ENCODE results near the gene CHST13. TPM values are rescaled to one million over a fixed set of nuclear protein-coding genes. Genes with fewer than 3 reads are reported as not detected.

CHST13 gene
- total RNA-seq, 1 experiment from 2014 or later: 0.91 TPM

DNA sequence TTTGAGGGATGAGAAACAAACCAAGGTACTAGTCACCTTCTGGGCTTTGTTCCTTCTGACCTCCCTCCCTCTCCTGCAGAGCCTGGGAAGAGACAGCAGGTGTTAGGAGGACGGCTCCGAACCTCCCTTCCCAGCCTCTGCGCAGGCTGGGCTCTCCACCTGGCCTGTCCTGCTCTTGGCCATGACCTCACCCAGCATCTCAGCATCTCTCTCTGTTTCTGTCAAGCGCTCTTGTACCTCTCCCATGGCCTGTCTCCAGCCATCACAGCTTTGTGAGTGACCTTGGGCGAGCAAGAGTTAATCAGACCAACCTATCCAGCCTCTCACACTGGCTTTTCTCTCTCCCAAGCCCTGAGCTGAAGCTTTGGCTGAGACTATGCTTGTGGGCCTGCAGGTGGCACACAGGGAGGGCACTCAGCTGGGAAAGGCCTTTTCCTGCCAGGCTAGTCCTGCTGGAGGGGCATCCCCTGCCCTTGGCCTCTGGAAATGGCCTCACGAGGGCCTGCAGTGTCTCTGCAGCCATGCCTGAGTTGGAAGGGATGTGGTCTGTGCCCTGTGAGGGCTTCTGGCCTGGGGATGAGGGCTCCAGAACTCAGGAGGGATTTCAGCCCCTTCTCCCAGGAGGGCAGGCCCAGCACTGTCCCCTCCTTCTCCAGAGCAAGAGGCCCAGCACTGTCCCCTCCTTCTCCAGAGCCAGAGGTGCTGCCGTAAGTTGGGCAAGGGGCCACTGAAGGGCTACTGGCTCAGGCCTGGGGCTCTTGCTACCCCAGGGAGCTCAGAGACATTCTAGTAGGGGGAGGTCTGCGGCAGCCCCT is 2.1 kb downstream of the CHST13 start:
- ChIA-PET RAD21 (ENCODE audit: low non-redundant PET in 1 of 2, low total read pairs in 2 of 2, uncharacterized antibody in 2 of 2, unreplicated experiment in 2 of 2) (no interaction called here), CTCF (no interaction called here), POLR2A (no interaction called here)
- no peak overlapping the region for H2AFZ ChIP-seq (ENCODE audit: low read depth, low read length, poor library complexity, severe bottlenecking)
- no peaks in the 10 kb centered on the region for H3K27me3 ChIP-seq (ENCODE audit: insufficient read depth, low read length)
- H3K79me2 ChIP-seq (ENCODE audit: insufficient read depth, low read length): no peaks in the 10 kb centered on the region
- TF ChIP-seq RAD21 (IDR thresholded peaks at IDR 0.05; ENCODE audit: low read depth): no peak
- TF ChIP-seq ZNF274 (IDR thresholded peaks at IDR 0.05; ENCODE audit: low read depth, low read length): no peak
- no peak for TF ChIP-seq ELF1 (IDR thresholded peaks at IDR 0.05; ENCODE audit: borderline replicate concordance, low read depth)
- TF ChIP-seq, protein P1, sequence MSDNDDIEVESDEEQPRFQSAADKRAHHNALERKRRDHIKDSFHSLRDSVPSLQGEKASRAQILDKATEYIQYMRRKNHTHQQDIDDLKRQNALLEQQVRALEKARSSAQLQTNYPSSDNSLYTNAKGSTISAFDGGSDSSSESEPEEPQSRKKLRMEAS (IDR thresholded peaks at IDR 0.05): no peak
- no peak for TF ChIP-seq SRF (IDR thresholded peaks at IDR 0.05; ENCODE audit: low read depth)
- no peak for TF ChIP-seq CEBPB (IDR thresholded peaks at IDR 0.05; ENCODE audit: low read depth)
- no peak for TF ChIP-seq POLR2A (IDR thresholded peaks at IDR 0.05; ENCODE audit: borderline replicate concordance, extremely low read depth, insufficient read depth, insufficient read length)
- TF ChIP-seq, protein P2, sequence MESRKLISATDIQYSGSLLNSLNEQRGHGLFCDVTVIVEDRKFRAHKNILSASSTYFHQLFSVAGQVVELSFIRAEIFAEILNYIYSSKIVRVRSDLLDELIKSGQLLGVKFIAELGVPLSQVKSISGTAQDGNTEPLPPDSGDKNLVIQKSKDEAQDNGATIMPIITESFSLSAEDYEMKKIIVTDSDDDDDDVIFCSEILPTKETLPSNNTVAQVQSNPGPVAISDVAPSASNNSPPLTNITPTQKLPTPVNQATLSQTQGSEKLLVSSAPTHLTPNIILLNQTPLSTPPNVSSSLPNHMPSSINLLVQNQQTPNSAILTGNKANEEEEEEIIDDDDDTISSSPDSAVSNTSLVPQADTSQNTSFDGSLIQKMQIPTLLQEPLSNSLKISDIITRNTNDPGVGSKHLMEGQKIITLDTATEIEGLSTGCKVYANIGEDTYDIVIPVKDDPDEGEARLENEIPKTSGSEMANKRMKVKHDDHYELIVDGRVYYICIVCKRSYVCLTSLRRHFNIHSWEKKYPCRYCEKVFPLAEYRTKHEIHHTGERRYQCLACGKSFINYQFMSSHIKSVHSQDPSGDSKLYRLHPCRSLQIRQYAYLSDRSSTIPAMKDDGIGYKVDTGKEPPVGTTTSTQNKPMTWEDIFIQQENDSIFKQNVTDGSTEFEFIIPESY (IDR thresholded peaks at IDR 0.05; ENCODE audit: extremely low read depth, insufficient replicate concordance, low read length): no peak
- TF ChIP-seq, protein P3, sequence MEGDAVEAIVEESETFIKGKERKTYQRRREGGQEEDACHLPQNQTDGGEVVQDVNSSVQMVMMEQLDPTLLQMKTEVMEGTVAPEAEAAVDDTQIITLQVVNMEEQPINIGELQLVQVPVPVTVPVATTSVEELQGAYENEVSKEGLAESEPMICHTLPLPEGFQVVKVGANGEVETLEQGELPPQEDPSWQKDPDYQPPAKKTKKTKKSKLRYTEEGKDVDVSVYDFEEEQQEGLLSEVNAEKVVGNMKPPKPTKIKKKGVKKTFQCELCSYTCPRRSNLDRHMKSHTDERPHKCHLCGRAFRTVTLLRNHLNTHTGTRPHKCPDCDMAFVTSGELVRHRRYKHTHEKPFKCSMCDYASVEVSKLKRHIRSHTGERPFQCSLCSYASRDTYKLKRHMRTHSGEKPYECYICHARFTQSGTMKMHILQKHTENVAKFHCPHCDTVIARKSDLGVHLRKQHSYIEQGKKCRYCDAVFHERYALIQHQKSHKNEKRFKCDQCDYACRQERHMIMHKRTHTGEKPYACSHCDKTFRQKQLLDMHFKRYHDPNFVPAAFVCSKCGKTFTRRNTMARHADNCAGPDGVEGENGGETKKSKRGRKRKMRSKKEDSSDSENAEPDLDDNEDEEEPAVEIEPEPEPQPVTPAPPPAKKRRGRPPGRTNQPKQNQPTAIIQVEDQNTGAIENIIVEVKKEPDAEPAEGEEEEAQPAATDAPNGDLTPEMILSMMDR (IDR thresholded peaks at IDR 0.05 in 2 of 3, conservative IDR thresholded peaks at IDR 0.05 in 1 of 3; ENCODE audit: borderline replicate concordance in 1 of 3, insufficient read depth in 1 of 3, low read depth in 2 of 3, low read length in 2 of 3): no peak
- no peak for TF ChIP-seq YY1 (IDR thresholded peaks at IDR 0.05; ENCODE audit: extremely low read depth, insufficient replicate concordance, low read depth, low read length)
- no peak for TF ChIP-seq EZH2phosphoT487 (IDR thresholded peaks at IDR 0.05; ENCODE audit: borderline replicate concordance)
- TF ChIP-seq, protein P4, sequence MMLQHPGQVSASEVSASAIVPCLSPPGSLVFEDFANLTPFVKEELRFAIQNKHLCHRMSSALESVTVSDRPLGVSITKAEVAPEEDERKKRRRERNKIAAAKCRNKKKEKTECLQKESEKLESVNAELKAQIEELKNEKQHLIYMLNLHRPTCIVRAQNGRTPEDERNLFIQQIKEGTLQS (IDR thresholded peaks at IDR 0.05): no peak
- TF ChIP-seq SP1 (IDR thresholded peaks at IDR 0.05; ENCODE audit: low read depth): no peak
- TF ChIP-seq FOSL1 (IDR thresholded peaks at IDR 0.05; ENCODE audit: low read depth): no peak
- no peak for TF ChIP-seq SIN3A (IDR thresholded peaks at IDR 0.05; ENCODE audit: low read depth)
- TF ChIP-seq POLR2AphosphoS5 (IDR thresholded peaks at IDR 0.05; ENCODE audit: low read depth, low read length): no peak
- TF ChIP-seq, protein P5, sequence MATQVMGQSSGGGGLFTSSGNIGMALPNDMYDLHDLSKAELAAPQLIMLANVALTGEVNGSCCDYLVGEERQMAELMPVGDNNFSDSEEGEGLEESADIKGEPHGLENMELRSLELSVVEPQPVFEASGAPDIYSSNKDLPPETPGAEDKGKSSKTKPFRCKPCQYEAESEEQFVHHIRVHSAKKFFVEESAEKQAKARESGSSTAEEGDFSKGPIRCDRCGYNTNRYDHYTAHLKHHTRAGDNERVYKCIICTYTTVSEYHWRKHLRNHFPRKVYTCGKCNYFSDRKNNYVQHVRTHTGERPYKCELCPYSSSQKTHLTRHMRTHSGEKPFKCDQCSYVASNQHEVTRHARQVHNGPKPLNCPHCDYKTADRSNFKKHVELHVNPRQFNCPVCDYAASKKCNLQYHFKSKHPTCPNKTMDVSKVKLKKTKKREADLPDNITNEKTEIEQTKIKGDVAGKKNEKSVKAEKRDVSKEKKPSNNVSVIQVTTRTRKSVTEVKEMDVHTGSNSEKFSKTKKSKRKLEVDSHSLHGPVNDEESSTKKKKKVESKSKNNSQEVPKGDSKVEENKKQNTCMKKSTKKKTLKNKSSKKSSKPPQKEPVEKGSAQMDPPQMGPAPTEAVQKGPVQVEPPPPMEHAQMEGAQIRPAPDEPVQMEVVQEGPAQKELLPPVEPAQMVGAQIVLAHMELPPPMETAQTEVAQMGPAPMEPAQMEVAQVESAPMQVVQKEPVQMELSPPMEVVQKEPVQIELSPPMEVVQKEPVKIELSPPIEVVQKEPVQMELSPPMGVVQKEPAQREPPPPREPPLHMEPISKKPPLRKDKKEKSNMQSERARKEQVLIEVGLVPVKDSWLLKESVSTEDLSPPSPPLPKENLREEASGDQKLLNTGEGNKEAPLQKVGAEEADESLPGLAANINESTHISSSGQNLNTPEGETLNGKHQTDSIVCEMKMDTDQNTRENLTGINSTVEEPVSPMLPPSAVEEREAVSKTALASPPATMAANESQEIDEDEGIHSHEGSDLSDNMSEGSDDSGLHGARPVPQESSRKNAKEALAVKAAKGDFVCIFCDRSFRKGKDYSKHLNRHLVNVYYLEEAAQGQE (IDR thresholded peaks at IDR 0.05; ENCODE audit: low read depth): no peak
- H3K4me1 ChIP-seq (ENCODE audit: control insufficient read depth in 1 of 2, insufficient read depth in 2 of 2, low read length in 2 of 2): peaks cover 4 to 13% of the 10 kb centered on the region in 2 experiments; a peak in 2 of 4 replicates
- no peaks in the 10 kb centered on the region for H4K20me1 ChIP-seq (ENCODE audit: insufficient read depth)
- H3K9me3 ChIP-seq (ENCODE audit: control insufficient read depth in 1 of 2, insufficient read depth in 1 of 2, low read depth in 1 of 2, low read length in 2 of 2): no peaks in the 10 kb centered on the region
- intact Hi-C loops (cut with micrococcal nuclease): loop anchor here (10.0 kb wide), 1 partner anchor 139 kb away; no protein-coding TSS in a partner anchor
- H3K4me2 ChIP-seq (ENCODE audit: low read length): no peak overlapping the region
- no peak overlapping the region for H3K9ac ChIP-seq (ENCODE audit: low read length)
- DNase-seq (ENCODE audit: low read depth, low spot score) (no peak), ATAC-seq (no peak)
- no peak overlapping the region for H3K4me3 ChIP-seq (replicated peaks in 1 of 2; ENCODE audit: low read depth in 1 of 2, low read length in 2 of 2)
- H3K36me3 ChIP-seq (ENCODE audit: control insufficient read depth in 1 of 2, insufficient read depth in 2 of 2, low read length in 2 of 2): no peaks in the 10 kb centered on the region
- BruUV-seq (replicated peaks): no TSS peak
- H3K27ac ChIP-seq (ENCODE audit: low read depth, low read length): no peak overlapping the region
- H3K9me2 ChIP-seq (ENCODE audit: insufficient read depth): no peaks in the 10 kb centered on the region

All from HCT116 (cell line).